Muscle of back (tissue), 11 donors: ENCODE data around the gene PLIN1. TPM values are rescaled to one million over a fixed set of nuclear protein-coding genes. Genes with fewer than 3 reads are reported as not detected.

Source experiments
- DNase-seq, 3 donors: peaks; one replicate each; pipeline versions ENCODE4 v3.0.0 to v3.0.0-alpha.2; 2013
- polyA plus RNA-seq, 10 donors: library from polyadenylated mRNA; unstranded; fragments of 120-200 nt; gene quantifications; one replicate each; pipeline ENCODE4 v1.2.1, GENCODE V29; 2013; ENCODE audit not compliant: insufficient read length in 10 of 10

PLIN1 gene
- polyA plus RNA-seq, 10 donors: 0.11 to 3.3 (median 0.30) TPM; not detected in 1

GRCh38 chr15:89672221-89673164 is 6.7 kb downstream of the PLIN1 start:
- no peak for DNase-seq

DNA sequence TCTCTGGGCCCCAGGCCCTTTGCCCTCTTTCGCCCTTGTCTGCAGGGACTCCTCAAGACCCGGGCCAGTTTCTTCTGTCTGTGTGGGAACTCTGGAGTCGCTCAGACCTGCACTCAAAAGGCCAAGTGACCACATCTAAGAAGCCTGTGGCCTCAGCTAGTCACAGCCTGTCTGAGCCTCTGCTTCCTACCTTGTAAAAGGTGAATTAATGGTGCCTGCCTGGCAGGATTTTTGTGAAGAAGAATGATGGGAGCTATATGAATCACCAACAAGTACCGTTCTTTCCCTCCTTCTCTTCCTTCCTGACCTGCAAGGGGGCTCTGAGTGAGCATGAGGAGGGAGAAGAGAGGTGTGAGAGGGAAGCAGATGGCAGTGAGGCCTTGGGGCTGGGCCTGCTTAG is 7.5 kb downstream of the PLIN1 start:
- DNase-seq: no peak

GRCh38 chr15:89670971-89671560 is 8.1 kb downstream of the PLIN1 start:
- DNase-seq: no peak

DNA sequence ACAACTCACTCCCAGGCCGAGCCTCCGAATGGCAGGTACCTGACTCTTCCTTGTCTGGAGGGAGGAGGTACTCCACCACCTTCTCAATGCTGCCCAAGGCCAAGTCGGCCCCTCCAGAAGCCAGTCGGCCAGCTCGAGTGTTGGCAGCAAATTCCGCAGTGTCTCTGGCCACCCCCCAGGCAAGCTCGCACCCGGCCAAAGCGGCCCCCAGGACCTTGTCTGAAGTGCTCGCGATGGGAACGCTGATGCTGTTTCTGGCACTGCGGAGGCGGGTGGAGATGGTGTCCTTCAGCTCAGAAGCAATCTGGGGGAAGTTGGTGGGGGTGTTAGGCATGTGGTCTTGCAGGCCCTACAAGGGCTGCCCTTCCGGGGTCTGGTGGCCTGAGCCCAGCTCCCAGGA is 9.2 kb downstream of the PLIN1 start:
- no peak for DNase-seq

GRCh38 chr15:89669309-89669865 is 9.8 kb downstream of the PLIN1 start:
- no peak for DNase-seq

GRCh38 chr15:89668171-89668570 is 11.0 kb downstream of the PLIN1 start:
- no peak for DNase-seq

GRCh38 chr15:89667706-89667960 is 11.5 kb downstream of the PLIN1 start:
- DNase-seq: no peak

DNA sequence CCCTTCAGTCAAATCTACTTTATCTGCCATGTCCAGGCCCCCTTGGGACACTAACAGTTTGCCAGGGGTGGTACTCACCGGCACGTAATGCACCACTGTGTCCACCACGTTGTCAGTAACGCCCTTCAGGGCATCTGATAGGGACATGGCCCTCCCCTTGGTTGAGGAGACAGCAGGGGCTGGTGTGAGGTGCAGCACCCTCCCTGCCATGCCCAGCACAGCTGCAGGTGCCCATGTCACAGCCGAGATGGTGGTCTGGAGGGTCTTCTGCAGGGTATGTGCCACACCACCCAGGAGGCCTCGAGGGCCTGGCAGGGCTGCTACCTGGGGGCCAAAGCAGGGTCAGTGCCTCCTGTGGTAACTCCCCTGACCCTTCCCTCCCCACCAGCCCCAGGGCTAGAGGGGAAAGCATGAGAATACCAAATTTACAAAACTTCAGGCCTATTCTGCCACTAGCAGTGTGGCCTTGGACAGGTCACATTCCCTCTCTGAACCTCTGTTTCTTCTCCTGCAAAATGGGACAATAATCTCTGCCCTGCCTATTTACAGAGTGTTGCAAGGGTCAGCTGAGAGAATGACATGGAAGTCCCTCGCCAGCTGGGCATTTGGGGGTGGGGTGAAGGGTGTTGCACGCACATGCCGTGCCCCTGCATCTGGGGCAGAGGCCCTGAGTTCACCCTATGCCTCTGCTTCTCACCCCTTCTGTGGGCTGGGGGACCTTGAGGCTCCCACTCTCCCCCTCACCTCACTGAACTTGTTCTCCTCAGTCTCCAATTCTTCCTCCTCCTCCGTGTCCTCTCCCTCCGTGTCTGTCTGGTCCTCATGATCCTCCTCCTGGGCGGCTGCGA is 12.1 kb downstream of the PLIN1 start:
- DNase-seq: no peak

- DNase-seq: peak in 1 of 3 donors; percentile 41
These were observed 12.8 kb downstream of the PLIN1 start for GRCh38 chr15:89666184-89666857.

GRCh38 chr15:89665449-89666181 is 13.6 kb downstream of the PLIN1 start:
- peak; percentile 49 to 88 (median 83) for DNase-seq

- DNase-seq: no peak
These were observed 14.5 kb downstream of the PLIN1 start for GRCh38 chr15:89664441-89665350.

DNA sequence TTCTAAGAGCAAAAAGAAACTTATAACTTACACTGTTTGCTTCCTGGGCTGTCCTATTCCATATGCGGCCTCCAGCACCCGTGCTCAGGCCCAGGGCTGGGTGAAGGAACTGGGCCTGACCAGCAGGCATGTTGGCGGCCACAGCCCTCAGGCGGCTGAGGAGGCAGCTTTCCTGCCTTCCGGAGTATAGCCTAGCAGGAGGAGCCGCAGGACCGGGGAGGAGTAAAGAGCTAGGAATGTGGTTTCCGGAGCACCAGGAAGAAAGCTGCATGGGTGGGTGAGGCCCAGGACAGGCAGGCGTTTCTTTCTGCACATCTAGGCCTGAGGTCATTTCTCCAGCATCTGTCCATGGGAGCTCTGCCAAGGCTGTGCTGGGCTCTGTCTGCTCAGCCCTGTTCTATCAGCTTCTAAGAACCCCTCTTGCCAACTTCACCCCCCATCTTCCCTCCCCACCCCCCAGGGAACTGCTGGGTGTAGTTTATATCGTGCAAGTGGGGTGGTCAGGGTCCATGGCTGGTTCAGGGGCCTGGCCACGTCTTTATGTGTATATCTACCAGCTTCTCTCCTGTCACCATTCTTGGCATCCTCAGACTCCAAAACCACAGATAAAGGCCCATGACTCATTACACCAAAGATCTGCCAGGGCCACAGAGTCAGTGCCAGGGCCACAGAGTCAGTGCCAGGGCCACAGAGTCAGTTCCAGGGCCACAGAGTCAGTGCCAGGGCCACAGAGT is 16.1 kb downstream of the PLIN1 start:
- peak; percentile 69 to 86 (median 69) for DNase-seq

- no peak for DNase-seq
These were observed 18.6 kb downstream of the PLIN1 start for GRCh38 chr15:89660556-89660955.

- no peak for DNase-seq
These were observed 19.9 kb downstream of the PLIN1 start for GRCh38 chr15:89659295-89659694.

- no peak for DNase-seq
These were observed 21.4 kb downstream of the PLIN1 start for GRCh38 chr15:89657686-89658200.

DNA sequence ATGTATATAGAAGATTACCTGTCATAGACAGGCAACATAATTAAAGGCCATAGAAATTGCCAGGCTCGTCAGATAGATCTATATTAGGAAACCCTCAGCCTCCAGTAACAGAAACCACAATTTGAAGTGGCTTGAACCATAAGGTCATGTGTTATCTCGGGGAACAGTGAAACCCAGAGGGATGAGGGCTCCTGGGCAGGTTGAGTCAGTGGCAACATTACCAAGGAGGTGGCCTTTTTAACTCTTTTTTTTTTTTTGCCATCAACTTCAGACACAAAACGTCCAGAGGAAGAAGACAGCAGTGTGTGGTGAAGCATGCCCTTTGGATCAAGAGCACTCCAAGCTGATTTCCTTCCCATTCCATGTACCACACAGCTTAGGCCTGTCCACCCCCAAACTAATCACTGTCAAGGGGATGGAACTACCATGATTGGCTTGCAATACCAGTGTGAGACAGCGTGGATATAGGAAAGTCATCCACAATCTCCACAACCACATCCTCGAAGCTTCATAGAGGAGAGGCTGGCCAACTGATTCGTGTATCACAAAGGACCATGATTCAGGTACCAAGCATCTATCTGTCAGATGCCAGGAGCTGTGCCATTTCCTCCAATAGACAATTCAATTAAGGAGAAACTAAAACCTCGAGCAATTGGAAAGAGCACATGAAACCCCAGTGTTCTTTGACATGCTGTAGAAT is 22.9 kb downstream of the PLIN1 start:
- no peak for DNase-seq

DNA sequence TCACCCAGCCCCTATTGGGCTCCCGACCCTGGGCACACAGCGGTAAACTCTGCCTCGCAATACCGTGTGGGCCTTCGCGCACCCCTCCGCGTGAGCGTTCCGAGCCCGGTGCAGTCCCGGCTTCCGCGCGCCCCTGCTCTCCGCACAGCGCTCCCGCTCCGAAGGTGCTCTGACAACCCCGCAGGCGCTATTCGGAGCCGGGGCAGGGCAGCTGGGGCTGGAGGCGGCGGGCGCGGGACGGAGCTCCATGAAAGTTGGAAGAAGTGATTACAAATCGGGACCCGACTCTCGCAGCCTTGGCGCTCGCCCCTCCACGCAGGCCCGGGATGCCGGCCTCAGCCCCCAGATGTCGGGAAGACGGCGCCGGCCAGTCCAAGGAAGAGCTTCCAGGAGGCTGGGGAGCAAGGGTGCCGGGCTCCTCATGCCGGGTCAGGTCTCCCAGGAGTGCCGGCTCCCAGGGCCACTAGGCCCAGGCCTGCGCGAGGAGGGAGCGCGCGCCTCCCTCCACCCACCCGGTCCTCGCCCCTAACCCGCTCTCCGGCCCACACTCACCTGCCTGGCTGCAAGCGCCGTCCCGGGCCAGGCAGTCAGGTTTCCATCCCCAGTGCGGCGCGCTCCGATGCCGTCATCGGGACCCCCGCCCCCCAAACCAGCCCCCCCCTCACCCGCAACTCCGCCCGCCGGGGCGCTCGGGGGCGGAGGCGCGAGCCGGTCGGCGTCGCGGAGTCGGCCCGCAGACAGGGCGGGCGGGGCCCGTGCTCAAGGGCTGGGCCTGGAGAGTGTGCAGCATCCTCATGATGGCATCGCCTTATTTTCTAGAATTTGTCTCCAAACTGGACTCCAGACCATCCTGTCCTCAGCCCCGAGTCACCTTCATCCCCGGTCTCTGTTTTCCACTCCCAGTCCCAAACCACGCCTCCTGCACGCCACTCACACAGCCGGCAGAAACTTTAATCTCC is 24.0 kb downstream of the PLIN1 start, which contains the start of gene KIF7:
Gene KIF7 (minus strand): TSS at position 621 of the 959 bp plus-strand sequence. CDS start 2,537 bp downstream, outside the sequence.
- peak; percentile 49 to 87 (median 74) for DNase-seq
